Upper lobe of left lung (tissue), 6 donors: ENCODE measurements around the gene GSG1L. TPM values are rescaled to one million over a fixed set of nuclear protein-coding genes. Genes with fewer than 3 reads are reported as not detected.

Experiments
- ATAC-seq, 2 donors: fragments of 200-7000 bp; cut with Tn5 transposase; one replicate each; pipeline ENCODE4 v1.9.1; 2022; ENCODE audit warnings: mild to moderate bottlenecking in 2 of 2, moderate library complexity in 2 of 2; ENCODE audit not compliant: low FRiP score in 2 of 2
- DNase-seq, 2 donors: peaks; one replicate each; pipeline ENCODE4 v3.0.0-alpha.2; 2019 to 2020
- H3K27ac ChIP-seq, 4 donors: fragments of 200-600 bp; sonication (generic); one replicate each; pipeline ENCODE4 v1.5.1; 2016 to 2019
- H3K27me3 ChIP-seq, 4 donors: fragments of 200-600 bp; sonication (generic); one replicate each; pipeline ENCODE4 v1.5.1; 2017 to 2019
- H3K36me3 ChIP-seq, 4 donors: fragments of 200-600 bp; sonication (generic); one replicate each; pipeline ENCODE4 v1.5.1; 2016 to 2019
- H3K4me1 ChIP-seq, 4 donors: fragments of 200-600 bp; sonication (generic); one replicate each; pipeline ENCODE4 v1.5.1; 2018 to 2019
- H3K4me3 ChIP-seq, 4 donors: fragments of 200-600 bp; sonication (generic); one replicate each; pipeline ENCODE4 v1.5.1; 2017 to 2019; ENCODE audit warnings: mild to moderate bottlenecking in 2 of 4, moderate library complexity in 1 of 4
- H3K9me3 ChIP-seq, 4 donors: fragments of 200-600 bp; sonication (generic); one replicate each; pipeline ENCODE4 v1.5.1; 2018 to 2019
- EP300 ChIP-seq, 4 donors: sonication (generic); formaldehyde crosslinking; IDR thresholded peaks; one replicate each; pipeline ENCODE4 v1.5.1; 2017; ENCODE audit warnings: antibody characterized with exemption in 4 of 4, control low read depth in 2 of 4
- POLR2A ChIP-seq, 4 donors: fragments of 450-650 bp; IDR thresholded peaks; one replicate each; pipeline ENCODE4 v1.5.1; 2016 to 2017; ENCODE audit warnings: antibody characterized with exemption in 4 of 4, mild to moderate bottlenecking in 2 of 4
- POLR2AphosphoS5 ChIP-seq, 2 donors: sonication (generic); formaldehyde crosslinking; IDR thresholded peaks; one replicate each; pipeline ENCODE4 v1.5.1; 2017; ENCODE audit warnings: antibody characterized with exemption in 2 of 2
- WGBS, 2 donors: methylation state at CpG; one replicate each; pipeline ENCODE4 v1.1.5; 2017 to 2018; 5-methylcytosine and 5-hydroxymethylcytosine counted together
- total RNA-seq, 6 donors: library from RNA; depleted of rRNA in 4 of 6; stranded (reverse); fragments of >200 nt in 4 of 6; gene quantifications; one replicate each; pipeline versions ENCODE4 v1.1.0 to v1.2.1, GENCODE V29; 2016 to 2021
- TF ChIP-seq, protein P1 (sequence below), 6 experiments: fragments of 450-650 bp in 4 of 6; fragments of 200-600 bp in 2 of 6; sonication (generic) in 2 of 6; IDR thresholded peaks; one replicate each; pipeline ENCODE4 v1.5.1; 2016 to 2019; ENCODE audit warnings: antibody characterized with exemption in 6 of 6
- donor health status: DM: no; HTN: no; CAD: no; lungs with moderate emphysema.
- donor health status: DM: no; HTN: yes; CAD: no; lungs with severe emphysema.

The GSG1L gene
- total RNA-seq, 6 donors from 2014 or later: 2.2 TPM; not detected in 5

DNA sequence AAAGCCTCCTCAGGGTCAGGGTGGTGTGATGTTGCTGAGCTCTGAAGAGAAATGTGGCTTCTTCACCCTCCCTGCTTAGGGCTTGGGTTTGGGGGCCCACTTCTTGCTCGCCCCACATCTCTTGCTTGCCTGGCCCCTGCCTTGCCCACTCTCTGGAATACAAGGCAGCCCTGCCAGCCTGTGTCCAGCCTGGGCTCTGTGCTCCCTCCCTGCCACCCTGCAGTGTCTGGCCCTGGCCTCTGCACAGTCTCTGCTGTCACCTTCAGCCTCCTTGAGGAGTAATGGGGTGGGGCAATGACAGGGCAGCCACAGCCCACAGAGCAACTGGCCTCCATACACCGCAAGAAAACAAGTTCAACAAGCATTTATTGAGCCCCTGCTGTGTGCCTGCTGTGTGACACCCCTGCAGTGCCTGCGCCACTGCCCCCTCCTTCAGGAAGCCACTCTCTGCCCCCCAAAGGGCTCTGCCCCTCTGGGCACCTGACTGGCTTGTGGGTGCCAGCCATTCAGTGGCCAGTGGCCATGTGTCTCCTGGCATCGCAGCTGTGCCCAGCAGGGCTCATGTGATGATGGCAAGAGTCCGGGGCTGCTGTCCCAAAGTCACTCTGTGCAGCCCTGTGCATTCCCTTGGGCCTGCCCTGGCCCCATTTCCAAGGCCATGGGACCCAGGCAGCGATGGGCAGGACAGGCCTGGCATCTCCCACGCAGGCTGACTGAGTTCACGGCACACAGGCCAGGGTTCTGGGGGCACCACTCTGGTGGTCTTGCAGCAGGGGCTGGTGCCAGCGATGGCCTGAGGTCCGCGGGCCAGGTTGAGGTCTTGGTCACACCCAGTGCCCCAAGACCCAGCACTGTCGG, 272.7 kb downstream of the GSG1L start:
- ATAC-seq (no peak), DNase-seq (peak in 1 of 2 donors; percentile 66)
- no peak overlapping the region for H3K27ac ChIP-seq
- H3K9me3 ChIP-seq: no peaks in the 10 kb centered on the region
- TF ChIP-seq POLR2A (IDR thresholded peaks at IDR 0.05): no peak
- TF ChIP-seq, protein P1, sequence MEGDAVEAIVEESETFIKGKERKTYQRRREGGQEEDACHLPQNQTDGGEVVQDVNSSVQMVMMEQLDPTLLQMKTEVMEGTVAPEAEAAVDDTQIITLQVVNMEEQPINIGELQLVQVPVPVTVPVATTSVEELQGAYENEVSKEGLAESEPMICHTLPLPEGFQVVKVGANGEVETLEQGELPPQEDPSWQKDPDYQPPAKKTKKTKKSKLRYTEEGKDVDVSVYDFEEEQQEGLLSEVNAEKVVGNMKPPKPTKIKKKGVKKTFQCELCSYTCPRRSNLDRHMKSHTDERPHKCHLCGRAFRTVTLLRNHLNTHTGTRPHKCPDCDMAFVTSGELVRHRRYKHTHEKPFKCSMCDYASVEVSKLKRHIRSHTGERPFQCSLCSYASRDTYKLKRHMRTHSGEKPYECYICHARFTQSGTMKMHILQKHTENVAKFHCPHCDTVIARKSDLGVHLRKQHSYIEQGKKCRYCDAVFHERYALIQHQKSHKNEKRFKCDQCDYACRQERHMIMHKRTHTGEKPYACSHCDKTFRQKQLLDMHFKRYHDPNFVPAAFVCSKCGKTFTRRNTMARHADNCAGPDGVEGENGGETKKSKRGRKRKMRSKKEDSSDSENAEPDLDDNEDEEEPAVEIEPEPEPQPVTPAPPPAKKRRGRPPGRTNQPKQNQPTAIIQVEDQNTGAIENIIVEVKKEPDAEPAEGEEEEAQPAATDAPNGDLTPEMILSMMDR (IDR thresholded peaks at IDR 0.05): no peak
- TF ChIP-seq EP300 (IDR thresholded peaks at IDR 0.05): no peak
- no peak for TF ChIP-seq POLR2AphosphoS5 (IDR thresholded peaks at IDR 0.05)
- no peaks in the 10 kb centered on the region for H3K27me3 ChIP-seq
- H3K4me1 ChIP-seq: no peaks in the 10 kb centered on the region
- no peaks in the 10 kb centered on the region for H3K36me3 ChIP-seq
- 83% methylated on average over 2 to 10 of the region's 12 CpGs for WGBS, 2 donors
- no peak overlapping the region for H3K4me3 ChIP-seq

DNA sequence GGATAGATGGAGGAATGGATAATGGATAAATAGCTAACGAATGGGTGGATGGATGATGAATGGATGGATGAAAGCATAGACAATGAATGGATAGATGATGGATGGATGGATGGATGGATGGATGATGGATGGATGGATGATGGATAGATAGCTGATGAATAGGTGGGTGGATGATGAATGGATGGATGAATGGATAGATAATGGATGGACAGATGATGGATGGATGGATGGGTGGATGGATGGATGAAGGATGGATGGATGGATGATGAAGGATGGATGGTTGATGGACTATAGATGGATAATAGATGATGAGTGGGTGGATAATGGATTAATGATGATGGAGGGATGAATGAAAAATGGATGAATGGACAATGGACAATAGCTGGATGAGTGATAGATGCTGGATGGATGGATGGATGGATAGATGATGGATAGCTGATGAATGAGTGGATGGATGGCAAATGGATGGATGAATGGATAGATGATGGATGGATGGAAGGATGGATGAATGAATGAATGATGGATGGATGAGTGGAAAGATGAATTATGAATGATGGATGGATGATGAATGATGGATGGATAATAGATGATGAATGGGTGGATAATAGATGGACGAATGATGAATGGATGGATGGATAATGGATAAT, 273.8 kb downstream of the GSG1L start:
- Histone ChIP-seq H3K27me3 (no peaks in the 10 kb centered on the region), H3K4me1 (no peaks in the 10 kb centered on the region), H3K9me3 (no peaks in the 10 kb centered on the region), H3K36me3 (no peaks in the 10 kb centered on the region), H3K27ac (no peak overlapping the region), H3K4me3 (no peak overlapping the region)
- ATAC-seq (no peak), DNase-seq (no peak)
- 66 to 76% methylated on average over 2 of the region's 2 CpGs for WGBS, 2 donors
- no peak for TF ChIP-seq EP300 (IDR thresholded peaks at IDR 0.05)
- TF ChIP-seq POLR2A (IDR thresholded peaks at IDR 0.05): no peak
- TF ChIP-seq, protein P1 (IDR thresholded peaks at IDR 0.05): no peak
- no peak for TF ChIP-seq POLR2AphosphoS5 (IDR thresholded peaks at IDR 0.05)

DNA sequence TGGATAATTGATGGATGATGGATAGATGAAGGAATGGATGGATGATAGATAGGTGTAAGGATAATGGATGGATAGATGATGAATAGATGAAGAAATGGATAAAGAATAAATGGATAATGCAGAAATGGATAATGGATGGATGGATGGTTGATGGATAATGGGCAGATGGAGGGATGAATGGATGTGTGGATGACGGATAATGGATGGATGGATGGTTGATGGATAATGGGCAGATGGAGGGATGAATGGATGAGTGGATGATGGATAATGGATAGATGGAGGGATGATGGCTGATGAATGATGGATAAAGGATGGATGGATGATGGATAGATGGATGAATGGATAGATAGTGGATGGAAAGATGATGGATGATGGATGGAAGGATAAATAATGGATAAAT, 274.4 kb downstream of the GSG1L start:
- no peaks in the 10 kb centered on the region for H3K4me1 ChIP-seq
- no peaks in the 10 kb centered on the region for H3K9me3 ChIP-seq
- WGBS, 2 donors: 88 to 100% methylated on average over 1 of the region's 1 CpG
- ATAC-seq (no peak), DNase-seq (no peak)
- TF ChIP-seq POLR2AphosphoS5 (IDR thresholded peaks at IDR 0.05): no peak
- TF ChIP-seq EP300 (IDR thresholded peaks at IDR 0.05): no peak
- TF ChIP-seq, protein P1 (IDR thresholded peaks at IDR 0.05): no peak
- no peak for TF ChIP-seq POLR2A (IDR thresholded peaks at IDR 0.05)
- H3K27ac ChIP-seq: no peak overlapping the region
- H3K36me3 ChIP-seq: no peaks in the 10 kb centered on the region
- H3K4me3 ChIP-seq: no peak overlapping the region
- no peaks in the 10 kb centered on the region for H3K27me3 ChIP-seq

DNA sequence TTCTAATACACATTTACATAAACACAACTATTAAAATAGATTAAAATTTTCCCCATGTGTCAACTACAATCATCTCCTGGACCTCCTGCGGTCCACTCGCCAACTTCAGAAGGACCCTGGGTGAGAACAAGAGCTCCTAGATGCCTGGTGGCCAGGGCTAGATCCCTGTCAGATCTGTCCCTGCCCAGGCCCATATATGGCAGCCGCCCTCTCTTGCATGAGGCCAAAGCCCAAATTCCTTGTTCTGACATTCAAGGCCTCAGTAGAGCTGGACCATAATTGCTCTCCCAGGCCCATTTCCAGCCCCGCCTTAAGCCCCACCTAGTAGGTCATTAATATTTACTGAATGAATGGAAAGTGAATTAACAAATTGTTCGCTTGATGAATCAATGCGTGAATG, 275.8 kb downstream of the GSG1L start:
- 92 to 95% methylated on average over 6 of the region's 6 CpGs for WGBS, 2 donors
- ATAC-seq (no peak), DNase-seq (no peak)
- Histone ChIP-seq H3K4me1 (no peaks in the 10 kb centered on the region), H3K9me3 (no peaks in the 10 kb centered on the region), H3K27me3 (no peaks in the 10 kb centered on the region), H3K36me3 (no peaks in the 10 kb centered on the region), H3K27ac (no peak overlapping the region), H3K4me3 (no peak overlapping the region)
- TF ChIP-seq POLR2A (IDR thresholded peaks at IDR 0.05) (no peak), EP300 (IDR thresholded peaks at IDR 0.05) (no peak), POLR2AphosphoS5 (IDR thresholded peaks at IDR 0.05) (no peak)
- TF ChIP-seq, protein P1 (IDR thresholded peaks at IDR 0.05): no peak
